RWPE1 (cell line): Measurements from ENCODE around the gene TRABD2B.
A peak's percentile ranks its signal among the peaks of the same experiment; 100 is the strongest.

Experiments
- CTCF ChIA-PET: fragments of 350-600 bp; sonication (Branson Sonifier 250); formaldehyde crosslinking; extraction: SDS; loops from one replicate; lab custom pipeline; 2021; lab: Yijun Ruan, JAX
- POLR2A ChIA-PET: fragments of 400-600 bp; formaldehyde crosslinking; extraction: SDS; loops from one replicate; lab custom pipeline; 2020; ENCODE audit warnings: antibody characterized with exemption; ENCODE audit not compliant: low non-redundant PET; lab: Yijun Ruan, JAX
- DNase-seq: peaks from one replicate; pipeline ENCODE4 v3.0.0; 2012; ENCODE audit warnings: low spot score
- H3K27ac ChIP-seq: fragments of 450-650 bp; 2 replicates; pipeline ENCODE4 v1.5.1; 2017
- CTCF ChIP-seq: fragments of 450-650 bp; conservative IDR thresholded peaks from 2 replicates; pipeline ENCODE4 v1.5.1; 2017; ENCODE audit warnings: low read depth, mild to moderate bottlenecking

TRABD2B gene

DNA sequence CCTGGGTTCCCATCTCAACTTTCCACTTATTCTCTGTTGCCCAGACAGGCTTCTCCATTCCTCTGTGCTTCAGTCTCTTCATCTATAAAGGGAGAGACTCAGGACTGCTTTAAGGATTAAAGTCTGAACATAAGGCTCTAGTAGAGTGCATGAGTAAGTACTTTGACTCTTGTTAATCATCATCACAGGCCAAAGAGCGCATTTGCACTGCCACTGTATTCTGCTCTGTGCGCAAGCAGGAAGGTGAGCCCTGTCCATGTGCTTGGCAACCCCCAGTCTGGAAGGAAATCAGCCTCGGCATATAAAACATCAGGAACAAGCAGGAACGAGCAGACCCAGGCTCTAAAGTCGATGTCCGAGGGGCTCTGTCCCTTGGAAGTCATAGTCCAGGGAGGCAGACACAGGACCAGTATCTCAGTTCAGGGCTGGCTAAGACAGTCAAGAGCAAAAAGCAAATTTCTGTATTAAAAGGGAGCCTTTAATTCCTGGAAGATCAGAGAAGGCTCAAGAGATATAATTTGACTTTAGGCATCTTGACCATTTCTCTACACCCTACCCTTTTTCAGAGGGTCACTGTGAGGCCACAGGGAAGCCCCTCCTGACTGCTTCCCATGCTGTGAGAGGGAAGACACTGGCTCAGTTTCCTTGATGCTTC, 131.2 kb downstream of the TRABD2B start:
- CTCF ChIA-PET, result interaction anchor here (0.6 kb wide), 1 partner anchor 312 kb away, joined by 3 read pairs; no protein-coding TSS in a partner anchor
- no peak for TF ChIP-seq CTCF
- POLR2A ChIA-PET, result no interaction called here
- no peak overlapping the region for H3K27ac ChIP-seq
- no peak for DNase-seq

GRCh38 chr1:47859092-47859743, 138.0 kb downstream of the TRABD2B start:
- ChIA-PET CTCF (interaction anchor here (0.5 to 0.7 kb wide), 3 partner anchors 109 to 1283 kb away, joined by 3 to 5 read pairs (median 3); no protein-coding TSS in a partner anchor), POLR2A (no interaction called here)
- peak overlapping the region; percentile 8; the same call in 1 of the 2 replicates for H3K27ac ChIP-seq
- no peak for DNase-seq
- TF ChIP-seq CTCF, result no peak

DNA sequence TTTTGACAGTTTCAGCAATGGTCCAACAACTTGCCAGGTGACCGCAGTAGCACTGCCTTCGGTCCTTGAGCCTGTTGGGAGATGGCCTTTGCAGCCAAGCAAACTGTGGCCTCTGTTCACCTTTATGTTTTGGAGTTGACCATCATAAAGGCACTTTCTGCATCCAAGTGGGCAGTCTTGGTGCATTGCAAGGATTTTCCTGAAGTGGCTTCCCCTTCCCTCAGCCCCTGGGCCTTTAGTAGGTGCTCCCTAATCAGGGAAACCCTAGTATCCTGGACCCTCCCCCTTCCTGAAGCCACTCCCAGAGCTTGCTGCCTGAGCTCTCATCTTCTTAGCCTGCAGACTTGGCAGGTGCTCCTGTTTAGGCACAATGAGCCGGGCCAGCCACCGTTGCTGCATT, 140.2 kb downstream of the TRABD2B start:
- CTCF ChIA-PET, result no interaction called here
- H3K27ac ChIP-seq, result no peak overlapping the region
- DNase-seq, result no peak
- no peak for TF ChIP-seq CTCF
- POLR2A ChIA-PET, result no interaction called here

- CTCF ChIA-PET, result no interaction called here
- TF ChIP-seq CTCF, result no peak
- POLR2A ChIA-PET, result no interaction called here
- no peak for DNase-seq
- H3K27ac ChIP-seq, result no peak overlapping the region
These were observed 142.0 kb downstream of the TRABD2B start for GRCh38 chr1:47855230-47855629.

GRCh38 chr1:47854552-47855144, 142.5 kb downstream of the TRABD2B start:
- POLR2A ChIA-PET, result no interaction called here

More at GRCh38 chr1:47854552-47855144, 142.5 kb downstream of the TRABD2B start:
- no peak overlapping the region for H3K27ac ChIP-seq
- DNase-seq, result no peak
- no peak for TF ChIP-seq CTCF
- CTCF ChIA-PET, result no interaction called here
